Measurements from ENCODE around the gene GBF1.

GRCh38 chr10:102422545-102423129 is 177.3 kb downstream of the GBF1 start:
- TF ChIP-seq GATA3 (IDR thresholded peaks at IDR 0.05; ENCODE audit: low read depth, low read length) (no peak), GATA2 (IDR thresholded peaks at IDR 0.05; ENCODE audit: low read depth, low read length) (no peak)

Measured in SH-SY5Y (cell line).